HUES64 (cell line): Measurements from ENCODE around the gene LHPP.

ENCODE experiments used
- H3K27ac ChIP-seq: 2 replicates; pipeline ENCODE4 v1.7.0; 2013; ENCODE audit warnings: low read depth, low read length, inconsistent platforms
- H3K27me3 ChIP-seq: 2 replicates; pipeline ENCODE4 v1.6.1; 2013; ENCODE audit warnings: mild to moderate bottlenecking, low read length; ENCODE audit not compliant: insufficient read depth
- H3K36me3 ChIP-seq: 2 replicates; pipeline ENCODE4 v1.6.1; 2013; ENCODE audit warnings: mild to moderate bottlenecking, low read length; ENCODE audit not compliant: insufficient read depth
- H3K4me1 ChIP-seq: 2 replicates; pipeline ENCODE4 v1.6.1; 2013; ENCODE audit warnings: mild to moderate bottlenecking, low read length, moderate library complexity; ENCODE audit not compliant: insufficient read depth
- H3K4me3 ChIP-seq: 2 replicates; pipeline ENCODE4 v1.5.1; 2013; ENCODE audit warnings: mild to moderate bottlenecking, low read length, moderate library complexity
- H3K9ac ChIP-seq: 2 replicates; pipeline ENCODE4 v1.6.1; 2013; ENCODE audit warnings: mild to moderate bottlenecking, low read depth, low read length
- H3K9me3 ChIP-seq: 2 replicates; pipeline ENCODE4 v1.6.1; 2013; ENCODE audit warnings: low read depth, low read length; ENCODE audit not compliant: insufficient read depth
- WGBS: fragments of 150-250, 120-280 bp; methylation state at CpG from one replicate; pipeline ENCODE4 v1.1.7; 2013; ENCODE audit warnings: missing lambda C conversion rate; 5-methylcytosine and 5-hydroxymethylcytosine counted together

Gene LHPP

DNA sequence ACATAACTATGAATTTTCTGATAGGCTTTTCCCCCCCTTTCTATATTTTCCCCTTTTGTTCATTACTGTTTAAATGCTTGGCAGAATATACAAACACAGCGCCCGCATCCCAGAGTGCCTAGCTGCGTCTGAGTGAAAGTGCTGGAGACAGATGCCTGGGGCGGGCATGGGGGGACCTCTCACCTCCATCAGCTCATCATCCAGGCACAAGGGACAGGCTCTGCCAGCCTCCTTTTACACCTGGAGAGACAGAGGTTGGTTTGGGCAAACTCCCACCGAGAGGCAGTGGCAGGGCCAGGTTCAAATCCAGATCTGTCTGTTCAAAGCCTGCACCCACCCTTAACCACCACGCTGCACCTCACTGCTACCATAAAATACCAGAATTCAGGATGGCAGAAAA lies 178.0 kb downstream of the LHPP start:
- Histone ChIP-seq H3K27me3 (no peaks in the 10 kb centered on the region), H3K27ac (no peak overlapping the region), H3K9ac (no peak overlapping the region), H3K4me1 (no peaks in the 10 kb centered on the region), H3K4me3 (no peak overlapping the region), H3K36me3 (no peaks in the 10 kb centered on the region), H3K9me3 (no peaks in the 10 kb centered on the region)
- WGBS, result 99% methylated on average over 6 of the region's 6 CpGs

- H3K9me3 ChIP-seq, result no peaks in the 10 kb centered on the region
- H3K4me3 ChIP-seq, result no peak overlapping the region
- 93% methylated on average over 7 of the region's 7 CpGs for whole genome bisulfite sequencing
- H3K36me3 ChIP-seq, result no peaks in the 10 kb centered on the region
- H3K27me3 ChIP-seq, result no peaks in the 10 kb centered on the region
- H3K27ac ChIP-seq, result no peak overlapping the region
- H3K4me1 ChIP-seq, result no peaks in the 10 kb centered on the region
- H3K9ac ChIP-seq, result no peak overlapping the region
Measured at GRCh38 chr10:124640056-124640455, 178.4 kb downstream of the LHPP start.

- H3K9ac ChIP-seq, result no peak overlapping the region
- H3K36me3 ChIP-seq, result no peaks in the 10 kb centered on the region
- no peaks in the 10 kb centered on the region for H3K27me3 ChIP-seq
- no peaks in the 10 kb centered on the region for H3K9me3 ChIP-seq
- 93% methylated on average over 20 of the region's 20 CpGs for WGBS
- H3K4me1 ChIP-seq, result no peaks in the 10 kb centered on the region
- no peak overlapping the region for H3K27ac ChIP-seq
- no peak overlapping the region for H3K4me3 ChIP-seq
Measured at GRCh38 chr10:124640538-124641231, 179.1 kb downstream of the LHPP start.

DNA sequence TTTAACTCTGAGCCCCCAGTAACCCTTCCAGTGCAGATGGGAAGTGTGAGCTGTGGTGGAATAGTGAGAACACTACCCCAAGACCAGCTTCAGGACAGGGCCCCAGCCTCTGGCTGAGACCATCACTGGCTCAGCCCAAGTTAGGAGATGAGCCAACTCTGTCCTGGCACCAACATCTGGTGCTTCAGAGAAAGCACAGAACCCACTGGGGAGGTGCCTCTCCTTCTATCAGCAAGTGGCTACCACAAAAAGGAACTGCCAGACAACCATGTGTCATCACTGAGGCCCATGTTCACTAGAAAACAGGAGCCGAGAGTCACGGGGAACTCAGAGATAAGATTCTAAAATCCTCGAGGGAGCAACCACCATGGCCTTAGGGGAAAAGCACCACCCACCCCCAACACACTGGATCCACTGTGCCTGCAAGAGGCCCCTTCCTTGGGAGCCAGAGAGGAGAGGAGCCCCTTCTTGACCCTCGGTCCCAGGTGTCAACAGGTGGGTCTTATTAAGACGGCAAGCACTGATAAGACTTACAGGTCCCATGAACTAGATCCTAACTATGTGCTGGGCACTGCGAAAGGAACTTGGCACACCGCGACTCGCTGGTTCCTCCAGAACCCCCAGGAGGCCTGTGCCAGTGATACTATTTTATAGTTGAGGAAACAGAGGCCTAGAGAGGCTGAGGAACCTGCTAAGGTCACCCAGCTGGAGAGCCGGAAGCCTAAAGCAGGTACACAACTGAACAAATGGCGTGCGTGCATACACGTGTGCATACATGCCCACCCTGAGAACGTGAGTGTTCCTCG lies 179.9 kb downstream of the LHPP start:
- H3K4me1 ChIP-seq, result no peaks in the 10 kb centered on the region
- no peaks in the 10 kb centered on the region for H3K36me3 ChIP-seq
- H3K27ac ChIP-seq, result no peak overlapping the region
- no peaks in the 10 kb centered on the region for H3K9me3 ChIP-seq
- no peaks in the 10 kb centered on the region for H3K27me3 ChIP-seq
- no peak overlapping the region for H3K4me3 ChIP-seq
- WGBS, result 85% methylated on average over 15 of the region's 15 CpGs
- H3K9ac ChIP-seq, result no peak overlapping the region

GRCh38 chr10:124642088-124642710 lies 180.6 kb downstream of the LHPP start:
- H3K27ac ChIP-seq, result no peak overlapping the region
- no peaks in the 10 kb centered on the region for H3K9me3 ChIP-seq
- H3K27me3 ChIP-seq, result no peaks in the 10 kb centered on the region
- H3K4me1 ChIP-seq, result no peaks in the 10 kb centered on the region
- H3K36me3 ChIP-seq, result no peaks in the 10 kb centered on the region
- 94% methylated on average over 20 of the region's 20 CpGs for WGBS
- no peak overlapping the region for H3K4me3 ChIP-seq
- no peak overlapping the region for H3K9ac ChIP-seq

DNA sequence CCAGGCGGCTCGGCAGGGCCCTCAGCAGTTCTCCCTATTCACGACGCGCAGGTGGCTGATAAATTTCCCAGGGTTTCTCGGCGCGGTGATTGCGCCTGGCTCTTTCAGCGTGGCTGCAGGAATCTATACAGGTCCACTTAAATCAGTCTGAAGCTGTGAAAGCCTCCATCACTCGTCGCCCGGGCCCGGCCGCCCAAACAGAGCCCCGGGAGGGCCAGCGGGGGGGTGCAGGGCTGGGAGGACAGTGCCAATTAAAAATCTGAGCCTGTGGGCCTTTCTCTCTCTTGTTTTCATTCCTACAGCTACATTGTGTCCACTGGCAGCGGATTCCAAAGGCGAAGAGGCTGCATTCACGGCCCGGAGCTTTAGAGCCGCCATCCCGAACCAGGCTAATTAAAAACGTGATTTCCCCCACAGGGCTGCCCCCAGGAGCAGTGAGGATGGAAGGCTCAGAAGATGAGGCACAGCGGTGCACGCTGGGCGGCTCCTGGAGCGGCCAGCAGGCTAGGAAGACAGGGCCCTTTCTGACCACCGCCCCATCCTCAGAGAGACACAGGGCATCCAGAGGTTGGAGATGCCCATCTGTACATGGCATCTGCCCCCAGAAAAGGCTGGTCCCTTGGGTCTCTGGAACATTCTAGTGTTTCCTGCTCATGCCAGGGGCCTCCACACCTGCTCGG lies 181.8 kb downstream of the LHPP start:
- Histone ChIP-seq H3K27me3 (no peaks in the 10 kb centered on the region), H3K9ac (no peak overlapping the region), H3K9me3 (no peaks in the 10 kb centered on the region), H3K4me3 (no peak overlapping the region), H3K27ac (no peak overlapping the region), H3K36me3 (no peaks in the 10 kb centered on the region), H3K4me1 (no peaks in the 10 kb centered on the region)
- 92% methylated on average over 30 of the region's 30 CpGs for WGBS

GRCh38 chr10:124644236-124644635 lies 182.6 kb downstream of the LHPP start:
- no peaks in the 10 kb centered on the region for H3K27me3 ChIP-seq
- H3K4me1 ChIP-seq, result no peaks in the 10 kb centered on the region; the same call in 1 of the 2 replicates
- H3K9ac ChIP-seq, result no peak overlapping the region
- no peaks in the 10 kb centered on the region for H3K9me3 ChIP-seq
- no peak overlapping the region for H3K4me3 ChIP-seq
- H3K36me3 ChIP-seq, result no peaks in the 10 kb centered on the region
- H3K27ac ChIP-seq, result no peak overlapping the region
- 90% methylated on average over 4 of the region's 4 CpGs for WGBS

DNA sequence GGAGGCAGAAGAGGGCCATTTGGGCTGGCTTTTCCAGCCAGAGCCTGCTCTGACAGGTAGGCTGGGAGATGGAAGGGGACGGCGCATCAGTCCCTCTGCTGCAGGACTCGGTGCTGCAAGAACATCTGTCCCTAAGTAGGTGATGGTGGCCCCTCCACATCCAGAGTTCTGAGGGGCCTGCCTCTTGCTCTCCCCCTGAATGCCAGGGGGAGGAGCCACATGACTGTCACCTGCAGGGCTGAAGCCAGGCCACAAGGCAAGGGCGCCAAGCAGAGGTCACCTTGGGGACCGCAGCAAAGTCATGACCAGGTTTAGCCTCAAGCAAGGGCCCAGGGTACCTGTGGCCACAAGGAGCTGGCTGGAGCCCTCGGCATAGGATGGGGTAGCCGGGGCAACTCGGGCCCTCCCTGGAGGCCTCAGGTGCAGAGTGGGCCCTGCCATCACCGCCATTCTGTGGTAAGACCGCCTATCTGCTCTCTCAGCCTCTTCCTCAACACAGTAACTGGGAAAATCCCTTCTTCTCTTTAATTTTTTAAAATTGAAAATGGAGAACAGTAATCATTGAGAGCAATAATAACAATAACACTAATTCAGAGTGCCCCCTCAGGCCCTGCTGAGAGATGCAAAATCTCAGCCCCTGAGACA lies 183.3 kb downstream of the LHPP start:
- H3K27ac ChIP-seq, result no peak overlapping the region
- WGBS, result 93% methylated on average over 10 of the region's 10 CpGs

DNA sequence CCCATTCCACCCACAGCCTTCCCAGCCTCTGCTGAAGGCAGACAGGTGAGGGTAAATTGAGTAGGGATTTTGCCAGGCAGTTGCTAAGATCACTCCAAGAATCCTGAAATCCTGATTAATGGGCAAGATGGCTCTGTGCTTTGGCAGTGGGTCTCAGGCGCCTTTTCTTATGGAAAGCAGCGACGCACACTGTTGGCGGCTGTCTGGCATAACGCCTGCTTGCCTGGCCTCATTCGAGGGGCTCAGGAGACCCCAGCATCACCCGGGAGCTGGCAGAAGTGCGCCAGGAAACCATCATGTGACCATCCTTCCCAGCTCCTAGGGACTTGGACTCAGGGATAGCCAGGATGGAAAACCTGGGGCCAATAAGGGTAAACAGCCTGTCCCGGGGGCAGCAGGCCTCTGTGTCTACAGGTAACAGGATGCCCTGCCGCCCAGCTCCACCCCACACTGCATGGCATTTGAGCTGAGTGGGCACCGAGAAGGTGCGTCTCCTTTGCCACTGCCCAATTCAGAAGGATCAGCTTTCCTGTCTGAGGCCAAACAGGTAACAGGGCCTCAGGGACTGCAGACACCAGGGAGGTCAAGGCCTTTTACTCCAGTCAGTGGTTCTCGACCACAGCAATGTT lies 184.0 kb downstream of the LHPP start:
- Histone ChIP-seq H3K27me3 (no peaks in the 10 kb centered on the region), H3K36me3 (no peaks in the 10 kb centered on the region), H3K4me3 (no peak overlapping the region), H3K27ac (no peak overlapping the region), H3K9me3 (no peaks in the 10 kb centered on the region), H3K9ac (no peak overlapping the region), H3K4me1 (peaks cover 1% of the 10 kb centered on the region; the same call in 1 of the 2 replicates)
- WGBS, result 92% methylated on average over 13 of the region's 13 CpGs

More for the DNA sequence above, 183.3 kb downstream of the LHPP start:
- Histone ChIP-seq H3K9ac (no peak overlapping the region), H3K4me3 (no peak overlapping the region), H3K27me3 (no peaks in the 10 kb centered on the region), H3K4me1 (no peaks in the 10 kb centered on the region; the same call in 1 of the 2 replicates), H3K36me3 (no peaks in the 10 kb centered on the region), H3K9me3 (no peaks in the 10 kb centered on the region)

DNA sequence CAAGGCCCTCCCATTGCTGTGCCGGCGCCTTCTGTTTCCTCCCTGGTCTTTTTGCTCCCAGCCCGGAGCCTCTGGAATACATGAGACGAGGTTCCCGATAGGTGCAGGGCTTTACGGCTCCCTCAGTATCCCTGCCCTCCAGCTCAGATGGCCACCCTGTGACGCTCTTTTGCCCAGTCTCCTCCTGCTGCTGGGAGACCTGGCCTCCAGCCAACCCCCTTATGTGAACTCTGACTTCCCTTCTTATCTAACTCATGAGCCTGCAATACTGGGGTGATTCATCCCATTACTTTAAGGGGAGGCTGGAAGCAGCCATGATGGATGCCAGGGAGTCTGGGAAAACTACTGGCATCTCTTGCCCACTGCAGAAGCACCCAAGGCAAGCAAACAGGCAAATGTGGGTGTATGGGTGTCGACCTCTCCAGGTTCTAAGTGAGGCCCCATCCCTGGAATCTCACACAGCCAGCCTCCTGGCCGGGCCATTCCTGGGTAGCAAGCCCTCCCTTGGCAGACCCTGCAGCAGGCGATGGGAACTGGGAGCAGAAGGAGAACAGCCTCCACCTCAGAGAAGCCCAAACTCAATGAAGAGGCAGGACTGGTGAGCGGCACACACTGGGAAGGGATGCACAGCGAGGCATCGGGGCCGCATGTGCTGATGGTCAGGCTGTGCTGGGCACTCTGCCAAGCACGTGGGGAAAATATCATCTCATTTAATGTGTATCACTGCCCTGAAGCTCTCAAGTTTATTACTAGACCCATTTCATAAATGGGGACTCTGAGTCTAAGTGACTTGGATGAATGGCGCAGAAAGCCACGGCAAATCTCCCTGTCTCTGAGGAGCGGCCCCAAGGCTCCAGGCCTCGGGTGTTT lies 185.1 kb downstream of the LHPP start:
- no peaks in the 10 kb centered on the region for H3K27me3 ChIP-seq
- H3K27ac ChIP-seq, result no peak overlapping the region
- whole genome bisulfite sequencing, result 96% methylated on average over 19 of the region's 19 CpGs
- H3K36me3 ChIP-seq, result no peaks in the 10 kb centered on the region
- H3K4me3 ChIP-seq, result no peak overlapping the region
- H3K9me3 ChIP-seq, result no peaks in the 10 kb centered on the region
- no peak overlapping the region for H3K9ac ChIP-seq
- peaks cover 10% of the 10 kb centered on the region for H3K4me1 ChIP-seq
